Neural cell (in vitro differentiated cells): ENCODE results near the gene SOS1.

Experiments used
- POLR2AphosphoS5 ChIP-seq: IDR thresholded peaks from 2 replicates; pipeline ENCODE4 v1.6.1; 2012
- TF ChIP-seq, protein P1 (sequence below): fragments of 450-650 bp; IDR thresholded peaks from 2 replicates; pipeline ENCODE4 v1.5.1; 2014; ENCODE audit warnings: antibody characterized with exemption, mild to moderate bottlenecking, moderate library complexity; ENCODE audit not compliant: poor library complexity, severe bottlenecking

DNA sequence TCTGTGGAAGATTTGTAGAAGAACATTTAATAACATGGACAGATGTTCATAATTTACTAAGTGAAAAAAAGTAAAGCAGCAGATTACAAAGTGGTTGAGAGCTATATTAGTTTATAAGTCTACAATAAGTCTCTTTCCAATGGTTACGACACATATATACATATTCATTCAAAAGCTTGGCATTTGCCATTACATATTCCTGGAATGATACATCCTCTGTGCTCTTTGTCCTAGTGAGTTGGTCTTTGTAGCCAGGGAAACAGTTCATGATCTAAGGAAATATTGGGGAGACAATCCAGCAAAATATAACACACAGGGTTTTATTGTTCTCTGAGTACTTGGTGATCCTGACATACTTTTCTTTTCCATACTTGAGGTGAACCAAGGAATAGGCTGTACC, 32.5 kb upstream of the SOS1 start:
- TF ChIP-seq, protein P1, sequence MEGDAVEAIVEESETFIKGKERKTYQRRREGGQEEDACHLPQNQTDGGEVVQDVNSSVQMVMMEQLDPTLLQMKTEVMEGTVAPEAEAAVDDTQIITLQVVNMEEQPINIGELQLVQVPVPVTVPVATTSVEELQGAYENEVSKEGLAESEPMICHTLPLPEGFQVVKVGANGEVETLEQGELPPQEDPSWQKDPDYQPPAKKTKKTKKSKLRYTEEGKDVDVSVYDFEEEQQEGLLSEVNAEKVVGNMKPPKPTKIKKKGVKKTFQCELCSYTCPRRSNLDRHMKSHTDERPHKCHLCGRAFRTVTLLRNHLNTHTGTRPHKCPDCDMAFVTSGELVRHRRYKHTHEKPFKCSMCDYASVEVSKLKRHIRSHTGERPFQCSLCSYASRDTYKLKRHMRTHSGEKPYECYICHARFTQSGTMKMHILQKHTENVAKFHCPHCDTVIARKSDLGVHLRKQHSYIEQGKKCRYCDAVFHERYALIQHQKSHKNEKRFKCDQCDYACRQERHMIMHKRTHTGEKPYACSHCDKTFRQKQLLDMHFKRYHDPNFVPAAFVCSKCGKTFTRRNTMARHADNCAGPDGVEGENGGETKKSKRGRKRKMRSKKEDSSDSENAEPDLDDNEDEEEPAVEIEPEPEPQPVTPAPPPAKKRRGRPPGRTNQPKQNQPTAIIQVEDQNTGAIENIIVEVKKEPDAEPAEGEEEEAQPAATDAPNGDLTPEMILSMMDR: no peak
- TF ChIP-seq POLR2AphosphoS5: no peak
